ENCODE data around the gene FGF14. TPM values are rescaled to one million over a fixed set of nuclear protein-coding genes. Genes with fewer than 3 reads are reported as not detected.
A peak's percentile ranks its signal among the peaks of the same experiment; 100 is the strongest.

Gene FGF14
- total and polyA plus RNA-seq, 4 donors, result 19.3 to 59.7 (median 38.0) TPM

DNA sequence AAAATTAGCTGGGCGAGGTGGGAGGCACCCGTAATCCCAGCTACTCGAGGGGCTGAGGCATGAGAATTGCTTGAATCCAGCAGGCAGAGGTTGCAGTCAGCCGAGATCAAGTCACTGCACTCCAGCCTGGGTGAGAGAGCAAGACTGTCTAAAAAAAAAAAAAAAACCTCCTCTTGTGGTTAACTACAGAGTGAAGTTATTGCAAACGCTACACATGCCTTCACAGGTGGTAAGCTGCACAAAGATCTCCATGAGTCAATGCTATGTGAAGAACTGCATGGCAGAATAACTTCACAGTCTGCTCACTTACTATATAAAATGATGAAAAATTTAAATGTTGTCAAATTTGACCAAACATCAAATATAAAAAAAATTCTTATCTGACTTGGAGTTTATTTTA is 436.8 kb downstream of the FGF14 start:
- WGBS (ENCODE audit: insufficient coverage), result 68% methylated on average over 2 of the region's 5 CpGs
- no peak for DNase-seq (ENCODE audit: low read depth in 4 of 6, low spot score in 6 of 6)
- H3K9me3 ChIP-seq (ENCODE audit: control insufficient read depth, insufficient read depth, low read length), result no peaks in the 10 kb centered on the region

DNA sequence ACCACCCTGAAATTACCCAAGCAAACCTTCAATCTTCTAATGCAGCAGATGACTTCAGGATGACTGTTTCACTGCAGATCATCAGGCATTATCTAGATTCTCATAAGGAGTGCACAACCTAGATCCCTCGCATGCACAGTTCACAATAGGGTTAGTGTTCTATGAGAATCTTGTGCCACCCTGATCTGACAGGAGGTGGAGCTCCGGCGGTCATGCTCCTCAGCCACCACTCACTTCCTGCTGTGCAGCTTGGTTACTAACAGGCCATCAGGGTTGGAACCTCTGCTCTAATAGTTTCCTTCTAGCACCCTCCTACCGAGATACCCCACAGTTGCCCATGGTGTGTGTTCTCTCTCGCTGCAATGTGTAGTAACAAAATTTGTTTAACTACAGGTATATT is 442.8 kb downstream of the FGF14 start:
- no peaks in the 10 kb centered on the region for H3K4me1 ChIP-seq (ENCODE audit: control insufficient read depth, insufficient read depth, low read length)
- WGBS (ENCODE audit: insufficient coverage), result 88% methylated on average over 1 of the region's 5 CpGs
- H3K27me3 ChIP-seq (ENCODE audit: control insufficient read depth, insufficient read depth, low read length), result no peaks in the 10 kb centered on the region
- no peak for DNase-seq (ENCODE audit: low read depth in 4 of 6, low spot score in 6 of 6)
- no peak overlapping the region for H3K27ac ChIP-seq (ENCODE audit: low read depth, low read length)
- H3K4me3 ChIP-seq (ENCODE audit: low read depth, low read length), result no peak overlapping the region
- H3K36me3 ChIP-seq (ENCODE audit: control insufficient read depth, insufficient read depth, low read length), result no peaks in the 10 kb centered on the region
- H3K9me3 ChIP-seq (ENCODE audit: control insufficient read depth, insufficient read depth, low read length), result no peaks in the 10 kb centered on the region

More for the DNA sequence above, 436.8 kb downstream of the FGF14 start:
- Histone ChIP-seq H3K36me3 (ENCODE audit: control insufficient read depth, insufficient read depth, low read length) (no peaks in the 10 kb centered on the region), H3K27me3 (ENCODE audit: control insufficient read depth, insufficient read depth, low read length) (no peaks in the 10 kb centered on the region), H3K4me1 (ENCODE audit: control insufficient read depth, insufficient read depth, low read length) (no peaks in the 10 kb centered on the region), H3K4me3 (ENCODE audit: low read depth, low read length) (no peak overlapping the region), H3K27ac (ENCODE audit: low read depth, low read length) (no peak overlapping the region)

DNA sequence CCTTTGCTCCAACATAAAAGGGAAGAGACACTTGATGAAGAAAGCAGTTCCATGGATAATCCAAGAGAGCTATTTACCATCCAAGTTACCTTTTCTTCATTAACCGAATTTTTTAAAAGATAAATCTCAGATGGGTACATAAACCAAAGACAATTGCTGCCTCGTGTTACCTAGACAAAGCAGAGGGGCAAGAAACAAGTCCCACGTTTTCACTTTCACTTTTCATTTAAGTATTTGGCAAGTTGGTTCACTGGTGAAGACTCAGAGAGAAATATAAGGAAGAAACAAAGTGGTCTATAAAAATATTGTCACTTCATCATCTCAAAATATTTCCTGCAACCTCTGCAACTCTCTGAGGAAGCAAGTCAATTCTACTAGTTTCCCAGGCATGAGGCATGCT is 446.1 kb downstream of the FGF14 start:
- no peaks in the 10 kb centered on the region for H3K9me3 ChIP-seq (ENCODE audit: control insufficient read depth, insufficient read depth, low read length)
- no peaks in the 10 kb centered on the region for H3K4me1 ChIP-seq (ENCODE audit: control insufficient read depth, insufficient read depth, low read length)
- H3K4me3 ChIP-seq (ENCODE audit: low read depth, low read length), result no peak overlapping the region
- H3K27ac ChIP-seq (ENCODE audit: low read depth, low read length), result no peak overlapping the region
- H3K36me3 ChIP-seq (ENCODE audit: control insufficient read depth, insufficient read depth, low read length), result no peaks in the 10 kb centered on the region
- WGBS (ENCODE audit: insufficient coverage), result no CpG with 5 or more reads among the region's 3 CpGs
- H3K27me3 ChIP-seq (ENCODE audit: control insufficient read depth, insufficient read depth, low read length), result no peaks in the 10 kb centered on the region
- no peak for DNase-seq (ENCODE audit: low read depth in 4 of 6, low spot score in 6 of 6)

DNA sequence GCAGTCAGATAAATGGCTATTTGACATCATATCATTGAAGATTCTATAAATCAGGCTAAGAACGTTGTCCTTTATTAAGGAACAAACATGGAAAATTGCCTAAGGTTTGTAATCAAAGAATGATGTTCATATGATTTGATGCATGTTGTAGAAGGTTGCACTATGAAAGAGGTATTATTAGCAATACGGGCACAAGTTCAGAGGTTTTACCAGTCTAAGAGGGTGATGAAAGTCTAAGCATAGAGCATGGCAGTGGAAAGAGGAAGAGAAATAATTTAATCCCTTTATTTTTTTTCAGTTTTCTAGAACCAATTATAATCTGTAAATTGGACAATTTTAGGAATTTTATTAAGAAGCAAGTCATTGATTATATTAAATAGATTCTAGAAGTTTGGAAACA is 450.7 kb downstream of the FGF14 start:
- no peaks in the 10 kb centered on the region for H3K4me1 ChIP-seq (ENCODE audit: control insufficient read depth, insufficient read depth, low read length)
- H3K27ac ChIP-seq (ENCODE audit: low read depth, low read length), result no peak overlapping the region
- H3K27me3 ChIP-seq (ENCODE audit: control insufficient read depth, insufficient read depth, low read length), result no peaks in the 10 kb centered on the region
- H3K9me3 ChIP-seq (ENCODE audit: control insufficient read depth, insufficient read depth, low read length), result no peaks in the 10 kb centered on the region
- H3K36me3 ChIP-seq (ENCODE audit: control insufficient read depth, insufficient read depth, low read length), result no peaks in the 10 kb centered on the region
- 100% methylated on average over 1 of the region's 2 CpGs for WGBS (ENCODE audit: insufficient coverage)
- no peak overlapping the region for H3K4me3 ChIP-seq (ENCODE audit: low read depth, low read length)
- no peak for DNase-seq (ENCODE audit: low read depth in 4 of 6, low spot score in 6 of 6)

DNA sequence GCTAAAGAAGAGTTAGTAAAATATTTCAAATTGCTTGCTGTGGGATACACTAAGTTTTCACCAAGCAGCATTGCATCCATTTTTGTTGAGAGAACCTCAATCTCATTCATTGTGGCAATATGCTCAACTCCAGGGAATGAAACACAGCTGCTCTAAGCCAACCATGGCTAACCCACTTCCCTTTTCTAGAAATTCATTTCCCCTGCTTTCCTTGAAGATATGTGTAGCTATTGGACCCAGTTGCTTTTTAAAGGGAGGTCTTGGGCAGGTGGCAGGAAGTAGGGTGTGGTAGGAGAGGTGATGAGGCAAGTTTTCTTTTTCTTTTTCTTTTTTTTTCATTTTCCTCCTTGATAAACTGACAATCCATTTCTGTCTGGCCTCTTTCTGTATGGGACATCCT is 452.2 kb downstream of the FGF14 start:
- H3K4me1 ChIP-seq (ENCODE audit: control insufficient read depth, insufficient read depth, low read length), result no peaks in the 10 kb centered on the region
- no peak overlapping the region for H3K27ac ChIP-seq (ENCODE audit: low read depth, low read length)
- no peaks in the 10 kb centered on the region for H3K9me3 ChIP-seq (ENCODE audit: control insufficient read depth, insufficient read depth, low read length)
- DNase-seq (ENCODE audit: low read depth in 4 of 6, low spot score in 6 of 6), result no peak
- H3K4me3 ChIP-seq (ENCODE audit: low read depth, low read length), result no peak overlapping the region
- H3K27me3 ChIP-seq (ENCODE audit: control insufficient read depth, insufficient read depth, low read length), result no peaks in the 10 kb centered on the region
- no peaks in the 10 kb centered on the region for H3K36me3 ChIP-seq (ENCODE audit: control insufficient read depth, insufficient read depth, low read length)

DNA sequence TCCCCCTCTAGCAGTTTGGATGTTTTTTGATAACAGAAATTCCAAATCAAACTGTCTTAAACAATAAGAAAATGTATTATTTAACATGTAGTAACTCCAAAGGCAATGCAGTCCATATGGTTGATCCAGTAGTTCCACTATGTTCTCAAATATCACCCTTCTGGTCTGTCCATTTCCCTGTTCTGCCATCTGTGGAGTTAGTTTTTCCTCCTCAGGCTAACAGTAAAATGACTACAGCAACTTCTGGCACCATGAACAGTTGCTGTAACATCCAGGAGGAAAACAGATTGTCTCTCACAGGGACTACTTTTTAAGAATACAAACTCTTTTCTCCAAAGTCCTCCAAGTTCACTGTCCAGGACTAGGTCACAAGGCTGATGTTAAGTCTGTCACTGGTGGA is 455.4 kb downstream of the FGF14 start:
- Histone ChIP-seq H3K4me1 (ENCODE audit: control insufficient read depth, insufficient read depth, low read length) (no peaks in the 10 kb centered on the region), H3K4me3 (ENCODE audit: low read depth, low read length) (no peak overlapping the region), H3K9me3 (ENCODE audit: control insufficient read depth, insufficient read depth, low read length) (no peaks in the 10 kb centered on the region), H3K36me3 (ENCODE audit: control insufficient read depth, insufficient read depth, low read length) (no peaks in the 10 kb centered on the region), H3K27ac (ENCODE audit: low read depth, low read length) (no peak overlapping the region), H3K27me3 (ENCODE audit: control insufficient read depth, insufficient read depth, low read length) (no peaks in the 10 kb centered on the region)
- DNase-seq (ENCODE audit: low read depth in 4 of 6, low spot score in 6 of 6), result no peak

DNA sequence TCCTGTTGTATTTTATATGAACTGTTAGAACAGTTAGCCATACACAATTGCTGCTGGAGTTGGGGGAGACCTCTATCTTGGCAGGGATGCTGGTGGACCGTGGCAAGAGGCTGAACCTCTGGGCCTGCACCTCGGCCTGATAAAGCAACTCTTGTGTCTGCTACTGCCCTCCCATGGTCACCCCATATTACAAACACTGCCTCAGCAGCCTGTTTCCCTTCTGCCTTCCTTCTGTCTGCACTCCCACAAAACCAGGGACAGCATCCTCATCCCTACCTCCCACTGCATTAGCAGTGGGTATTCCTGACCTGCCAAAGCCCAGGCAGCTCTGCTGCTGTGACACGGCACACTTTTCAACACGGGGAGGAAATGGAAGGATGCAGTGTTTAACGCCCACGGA is 456.4 kb downstream of the FGF14 start:
- H3K36me3 ChIP-seq (ENCODE audit: control insufficient read depth, insufficient read depth, low read length), result no peaks in the 10 kb centered on the region
- no peak overlapping the region for H3K4me3 ChIP-seq (ENCODE audit: low read depth, low read length)
- H3K27me3 ChIP-seq (ENCODE audit: control insufficient read depth, insufficient read depth, low read length), result no peaks in the 10 kb centered on the region
- no peaks in the 10 kb centered on the region for H3K4me1 ChIP-seq (ENCODE audit: control insufficient read depth, insufficient read depth, low read length)
- 40% methylated on average over 2 of the region's 6 CpGs for WGBS (ENCODE audit: insufficient coverage)
- no peak overlapping the region for H3K27ac ChIP-seq (ENCODE audit: low read depth, low read length)
- DNase-seq (ENCODE audit: low read depth in 4 of 6, low spot score in 6 of 6), result no peak
- no peaks in the 10 kb centered on the region for H3K9me3 ChIP-seq (ENCODE audit: control insufficient read depth, insufficient read depth, low read length)

DNA sequence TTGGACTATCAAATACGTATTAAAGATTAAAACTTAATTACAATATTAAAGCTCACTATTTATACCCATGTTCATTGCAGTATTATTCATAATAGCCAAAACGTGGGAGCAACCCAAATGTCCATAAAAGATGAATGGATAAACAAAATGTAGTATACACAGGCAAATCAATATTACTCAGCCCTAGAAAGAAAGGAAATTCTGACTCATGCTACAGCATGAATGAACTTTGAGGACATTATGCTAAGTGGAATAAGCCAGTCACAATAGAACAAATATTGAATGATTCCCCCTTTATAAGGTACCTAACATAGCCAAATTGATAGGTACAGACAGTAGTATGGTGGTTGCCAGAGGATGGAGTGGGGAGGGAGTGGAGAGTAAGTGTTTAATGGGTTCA is 457.3 kb downstream of the FGF14 start:
- Histone ChIP-seq H3K4me3 (ENCODE audit: low read depth, low read length) (no peak overlapping the region), H3K27ac (ENCODE audit: low read depth, low read length) (no peak overlapping the region), H3K9me3 (ENCODE audit: control insufficient read depth, insufficient read depth, low read length) (no peaks in the 10 kb centered on the region), H3K27me3 (ENCODE audit: control insufficient read depth, insufficient read depth, low read length) (no peaks in the 10 kb centered on the region), H3K4me1 (ENCODE audit: control insufficient read depth, insufficient read depth, low read length) (no peaks in the 10 kb centered on the region), H3K36me3 (ENCODE audit: control insufficient read depth, insufficient read depth, low read length) (no peaks in the 10 kb centered on the region)
- no peak for DNase-seq (ENCODE audit: low read depth in 4 of 6, low spot score in 6 of 6)
- WGBS (ENCODE audit: insufficient coverage), result no CpG with 5 or more reads among the region's 2 CpGs

DNA sequence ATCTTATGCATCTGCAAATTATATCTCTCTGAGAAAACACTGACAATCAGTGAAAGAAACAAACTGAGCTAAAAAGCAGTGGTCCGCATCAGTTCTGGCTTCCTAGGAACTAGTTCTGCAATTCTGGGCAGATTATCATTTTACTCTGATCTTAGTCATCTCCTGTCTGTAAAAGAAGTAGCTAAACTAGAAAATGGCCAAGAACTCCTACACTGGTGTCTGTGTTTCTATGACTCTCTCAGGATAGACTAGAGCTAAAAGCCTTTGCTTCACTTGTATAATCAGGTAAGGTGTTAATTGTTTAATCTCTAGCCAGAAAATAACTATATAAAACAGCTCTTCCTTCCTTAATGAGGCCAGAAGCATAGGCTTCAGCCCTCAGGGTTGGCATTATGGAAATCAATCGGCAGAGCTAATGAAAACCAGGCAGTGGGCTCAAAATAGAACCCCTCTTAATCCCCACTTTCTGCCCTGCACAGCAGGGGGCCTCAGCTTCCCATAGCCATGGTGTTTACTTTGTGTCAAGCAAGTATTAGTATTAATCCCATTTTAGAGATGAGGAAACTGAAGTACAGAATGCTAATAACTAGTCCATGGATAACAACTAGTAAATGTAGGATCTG is 459.2 kb downstream of the FGF14 start:
- no peak for DNase-seq (ENCODE audit: low read depth in 4 of 6, low spot score in 6 of 6)
- Histone ChIP-seq H3K36me3 (ENCODE audit: control insufficient read depth, insufficient read depth, low read length) (no peaks in the 10 kb centered on the region), H3K27ac (ENCODE audit: low read depth, low read length) (no peak overlapping the region), H3K27me3 (ENCODE audit: control insufficient read depth, insufficient read depth, low read length) (no peaks in the 10 kb centered on the region), H3K4me1 (ENCODE audit: control insufficient read depth, insufficient read depth, low read length) (no peaks in the 10 kb centered on the region), H3K9me3 (ENCODE audit: control insufficient read depth, insufficient read depth, low read length) (no peaks in the 10 kb centered on the region), H3K4me3 (ENCODE audit: low read depth, low read length) (no peak overlapping the region)
- WGBS (ENCODE audit: insufficient coverage), result 46% methylated on average over 2 of the region's 2 CpGs

DNA sequence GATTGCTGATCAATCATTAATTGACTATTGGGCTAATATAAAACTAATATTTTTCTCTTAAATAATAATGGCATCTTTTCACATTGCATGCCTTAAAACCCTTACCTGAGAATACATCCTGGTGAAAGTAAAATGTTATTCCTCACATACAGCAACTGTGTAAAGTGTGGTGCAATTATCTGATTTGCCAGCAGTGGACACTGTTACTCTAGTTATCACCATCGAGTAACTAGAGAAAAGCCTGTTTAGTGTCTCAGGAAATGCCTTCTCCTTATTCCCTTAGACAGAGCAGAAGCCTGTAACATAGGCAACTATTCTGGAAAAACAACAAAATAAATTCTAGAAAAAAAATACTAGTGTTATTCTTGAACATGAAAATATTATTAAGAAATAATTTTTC is 459.8 kb downstream of the FGF14 start:
- no peak overlapping the region for H3K27ac ChIP-seq (ENCODE audit: low read depth, low read length)
- peak in 4 of 6 donors; percentile 45 to 96 (median 74) for DNase-seq (ENCODE audit: low read depth in 4 of 6, low spot score in 6 of 6)
- no peaks in the 10 kb centered on the region for H3K27me3 ChIP-seq (ENCODE audit: control insufficient read depth, insufficient read depth, low read length)
- WGBS (ENCODE audit: insufficient coverage), result no CpG with 5 or more reads among the region's 1 CpG
- H3K36me3 ChIP-seq (ENCODE audit: control insufficient read depth, insufficient read depth, low read length), result no peaks in the 10 kb centered on the region
- no peaks in the 10 kb centered on the region for H3K9me3 ChIP-seq (ENCODE audit: control insufficient read depth, insufficient read depth, low read length)
- H3K4me1 ChIP-seq (ENCODE audit: control insufficient read depth, insufficient read depth, low read length), result no peaks in the 10 kb centered on the region
- H3K4me3 ChIP-seq (ENCODE audit: low read depth, low read length), result no peak overlapping the region

Measured in spinal cord (tissue), 10 donors.